Hematopoietic multipotent progenitor cell treated with erythropoietin and hydrocortisone succinate and interleukin-3 and kit ligand, for 15 days (in vitro differentiated cells): ENCODE data around the gene RBPMS2.
A peak's percentile ranks its signal among the peaks of the same experiment; 100 is the strongest.

Experiments used
- DNase-seq: peaks from one replicate; pipeline ENCODE4 v3.0.0-alpha.2; 2015; ENCODE audit warnings: low spot score

RBPMS2 gene

DNA sequence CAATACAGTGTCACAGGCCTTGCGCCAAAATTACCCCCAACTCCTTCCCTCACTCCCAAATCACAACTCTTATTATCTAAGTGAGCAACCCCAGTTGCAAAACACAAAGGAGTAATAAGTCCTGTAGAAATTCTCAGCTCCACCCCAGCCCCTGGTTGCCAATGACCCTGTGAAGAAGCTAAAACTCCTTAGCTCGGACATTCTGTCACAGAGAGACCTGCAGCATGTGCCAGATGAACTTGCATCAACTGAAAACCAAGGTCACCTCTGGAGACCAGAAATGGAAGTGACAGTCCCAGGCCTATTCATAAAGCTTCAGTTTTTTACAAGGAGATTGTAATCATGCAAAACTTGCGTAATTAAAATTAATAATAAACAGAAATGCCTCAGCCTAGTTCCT lies 55.2 kb downstream of the RBPMS2 start:
- no peak for DNase-seq

- no peak for DNase-seq
Observed at GRCh38 chr15:64717735-64718495, 57.5 kb downstream of the RBPMS2 start.

GRCh38 chr15:64717130-64717529 lies 58.3 kb downstream of the RBPMS2 start:
- DNase-seq = no peak

GRCh38 chr15:64716452-64716851 lies 58.9 kb downstream of the RBPMS2 start:
- DNase-seq = no peak

GRCh38 chr15:64713592-64713991 lies 61.8 kb downstream of the RBPMS2 start:
- DNase-seq = no peak

- DNase-seq = no peak
Observed at GRCh38 chr15:64712353-64712752, 63.0 kb downstream of the RBPMS2 start.

GRCh38 chr15:64710676-64711428 lies 64.5 kb downstream of the RBPMS2 start:
- DNase-seq = no peak

GRCh38 chr15:64706011-64706911 lies 69.1 kb downstream of the RBPMS2 start:
- DNase-seq = no peak

GRCh38 chr15:64705006-64705405 lies 70.4 kb downstream of the RBPMS2 start:
- DNase-seq = no peak

DNA sequence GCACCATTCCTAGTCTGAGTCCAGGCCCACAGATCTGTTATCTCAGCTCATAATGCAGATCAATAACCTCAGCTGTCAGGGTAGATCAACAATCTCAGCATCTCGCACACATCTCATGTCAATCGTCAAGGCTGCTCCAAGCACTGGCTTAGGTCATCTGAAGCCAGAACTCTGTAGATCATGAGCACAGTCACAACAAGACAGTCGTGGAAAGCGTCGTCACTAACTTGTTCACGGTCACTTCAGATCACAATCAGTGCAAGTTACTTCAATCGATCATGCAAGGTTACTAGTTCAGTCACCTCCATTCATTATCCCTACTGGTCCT lies 71.8 kb downstream of the RBPMS2 start:
- DNase-seq = no peak

DNA sequence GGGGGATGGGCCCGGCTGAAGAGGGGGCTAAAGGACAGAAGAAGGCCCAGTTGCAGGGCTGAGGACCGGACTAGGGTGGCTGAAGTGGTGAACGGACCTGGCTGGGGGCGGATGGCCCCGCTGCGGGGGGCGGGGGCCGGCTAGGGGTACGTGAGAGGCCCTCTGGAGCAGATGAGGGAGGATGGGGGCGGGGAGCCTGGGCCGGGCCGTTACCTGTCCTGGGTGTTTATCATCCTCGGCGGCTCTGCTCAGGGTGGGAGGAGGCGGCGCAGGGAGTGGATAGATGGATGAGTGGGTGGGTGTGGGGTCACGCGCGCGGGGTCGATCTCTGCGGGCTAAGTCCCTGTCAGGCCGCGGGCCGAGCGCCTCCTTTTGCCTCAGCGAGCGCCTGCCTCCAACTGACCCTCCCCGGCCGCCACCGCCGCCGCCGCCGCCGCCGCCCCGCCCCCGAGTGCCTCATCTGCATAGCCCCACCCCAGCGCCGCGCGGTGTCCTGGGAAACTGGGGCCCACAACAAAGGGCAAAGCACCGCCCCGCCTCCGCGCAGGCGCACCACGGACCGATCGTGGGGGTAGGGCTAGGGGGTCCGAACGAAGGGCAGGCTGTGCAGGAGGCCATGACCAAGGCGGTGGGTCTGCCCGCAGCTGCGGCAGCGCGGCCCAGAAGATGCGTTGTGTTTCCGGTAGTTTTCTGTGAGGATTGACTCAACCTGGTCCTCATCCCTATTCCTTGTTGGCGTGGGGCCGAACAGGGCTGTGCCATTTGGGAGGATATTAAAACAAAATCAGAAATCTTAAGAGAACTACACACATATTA lies 72.4 kb downstream of the RBPMS2 start:
- peak; percentile 90 for DNase-seq

GRCh38 chr15:64701482-64702184 lies 73.8 kb downstream of the RBPMS2 start:
- no peak for DNase-seq

DNA sequence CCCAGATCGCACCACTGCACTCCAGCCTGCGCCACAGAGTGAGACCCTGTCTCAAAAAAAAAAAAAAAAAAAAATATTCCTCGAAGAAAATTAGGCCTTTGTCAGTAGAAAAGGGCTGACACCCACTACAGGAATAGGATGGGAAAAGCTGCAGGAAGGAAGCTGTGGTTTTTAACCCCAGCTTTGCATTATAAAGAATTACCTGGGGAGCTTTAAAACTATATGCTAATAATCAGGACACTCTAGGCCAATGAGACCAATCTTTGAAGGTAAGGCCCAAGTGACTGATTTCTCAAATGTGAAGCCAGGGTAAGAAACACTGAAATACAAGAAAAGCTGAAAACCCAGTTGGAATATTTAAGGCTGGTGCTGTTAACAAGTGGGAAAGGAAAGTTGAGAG lies 74.3 kb downstream of the RBPMS2 start:
- DNase-seq = no peak

- no peak for DNase-seq
Observed at GRCh38 chr15:64699751-64700388, 75.5 kb downstream of the RBPMS2 start.

- DNase-seq = no peak
Observed at GRCh38 chr15:64698823-64699222, 76.6 kb downstream of the RBPMS2 start.

- DNase-seq = no peak
Observed at GRCh38 chr15:64697911-64698369, 77.4 kb downstream of the RBPMS2 start.

DNA sequence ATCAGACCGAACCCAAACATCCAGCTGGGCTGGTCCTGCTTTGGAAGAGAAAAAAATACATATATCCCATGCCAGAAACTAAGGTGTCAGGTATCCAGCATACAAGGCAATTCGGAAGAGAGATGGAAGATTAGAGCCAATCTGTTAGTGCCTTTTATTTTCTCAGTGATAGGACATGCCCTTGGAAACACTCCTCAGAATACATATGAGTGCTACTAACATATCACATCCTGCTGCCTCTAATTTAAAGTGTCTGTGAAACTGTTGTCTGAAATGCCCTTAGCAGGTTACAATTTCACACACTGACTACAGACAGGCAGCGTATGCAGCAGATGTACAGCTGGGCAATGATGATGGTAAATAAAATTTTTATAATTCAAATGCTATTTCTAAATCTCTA lies 78.9 kb downstream of the RBPMS2 start:
- no peak for DNase-seq

DNA sequence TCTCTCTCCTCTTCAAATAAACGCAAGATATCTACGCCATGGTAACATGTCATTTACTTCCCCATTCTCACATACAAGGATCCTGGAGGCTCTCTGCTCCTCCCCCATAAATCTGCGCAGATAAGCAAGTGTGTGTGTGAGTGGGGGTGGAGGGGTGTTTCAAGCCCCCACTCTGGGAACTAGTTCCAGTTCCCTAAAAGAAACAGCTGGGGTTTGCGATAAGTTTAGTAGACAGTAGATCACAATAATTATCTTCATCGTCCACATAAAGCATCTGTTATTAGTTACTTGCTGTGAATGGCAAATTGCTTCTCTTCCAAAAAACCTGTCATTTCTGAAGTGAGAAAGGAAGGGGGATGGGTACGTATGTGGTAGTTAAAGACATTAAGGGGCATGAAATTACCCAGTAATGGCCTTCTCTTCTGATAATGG lies 79.8 kb downstream of the RBPMS2 start:
- DNase-seq = peak; percentile 13

GRCh38 chr15:64694816-64695215 lies 80.6 kb downstream of the RBPMS2 start:
- DNase-seq = no peak

DNA sequence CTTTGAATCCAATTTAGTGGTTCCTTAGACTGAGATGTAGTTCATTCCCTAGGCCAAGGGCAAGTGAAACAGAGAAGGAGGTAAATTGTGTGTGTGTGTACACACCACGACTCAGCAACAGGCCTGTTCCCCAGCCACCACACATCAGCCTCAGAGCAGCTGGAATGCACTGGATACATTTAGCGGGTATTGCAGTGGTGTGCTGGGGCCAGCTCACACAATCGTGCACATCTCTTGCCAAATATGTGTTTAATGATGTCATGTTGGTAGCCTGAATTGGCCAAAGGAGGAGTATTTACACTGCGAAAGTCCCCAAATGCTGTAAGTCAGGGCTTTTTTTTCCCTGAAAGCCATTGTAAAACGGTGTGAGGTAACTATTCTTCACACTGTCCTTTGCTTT lies 82.3 kb downstream of the RBPMS2 start:
- no peak for DNase-seq
